AG10803 (cell line): ENCODE results near the gene PSG1.
"Not testable (repeated sequence)": the region's sequence is repeated elsewhere in the genome, so short reads cannot be mapped to it uniquely, and the experiment has no call there.

Experiments used
- DNase-seq: peaks from one replicate; pipeline ENCODE4 v3.0.0; 2010; ENCODE audit warnings: low read depth
- H3K4me3 ChIP-seq: 2 replicates; pipeline ENCODE4 v1.5.1; 2011; ENCODE audit warnings: mild to moderate bottlenecking, low read length, control low read depth
- TF ChIP-seq, protein P1 (sequence below): conservative IDR thresholded peaks from 2 replicates; pipeline ENCODE4 v1.5.1; 2011; ENCODE audit warnings: mild to moderate bottlenecking, low read length, control low read depth, inconsistent platforms

PSG1 gene

DNA sequence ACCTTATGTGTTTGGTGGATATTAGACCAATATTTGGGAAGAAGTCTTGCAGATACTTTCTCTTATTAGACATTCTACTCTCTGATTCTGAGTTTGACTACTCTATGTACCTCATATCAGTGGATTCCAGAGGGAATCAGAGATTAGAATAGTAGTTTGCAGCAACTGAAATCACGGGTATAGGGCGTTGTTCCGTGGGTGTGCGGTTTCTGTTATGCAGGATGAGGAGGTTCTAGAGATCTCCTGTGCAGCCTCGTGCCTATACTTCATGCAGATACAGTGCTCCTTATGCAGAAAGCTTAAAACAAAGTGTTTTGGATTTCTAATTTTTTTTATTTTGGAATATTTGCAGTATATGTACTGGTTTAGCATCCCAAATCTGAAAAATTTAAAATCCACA, 32.2 kb upstream of the PSG1 start:
- not testable (repeated sequence) for H3K4me3 ChIP-seq, DNase-seq

DNA sequence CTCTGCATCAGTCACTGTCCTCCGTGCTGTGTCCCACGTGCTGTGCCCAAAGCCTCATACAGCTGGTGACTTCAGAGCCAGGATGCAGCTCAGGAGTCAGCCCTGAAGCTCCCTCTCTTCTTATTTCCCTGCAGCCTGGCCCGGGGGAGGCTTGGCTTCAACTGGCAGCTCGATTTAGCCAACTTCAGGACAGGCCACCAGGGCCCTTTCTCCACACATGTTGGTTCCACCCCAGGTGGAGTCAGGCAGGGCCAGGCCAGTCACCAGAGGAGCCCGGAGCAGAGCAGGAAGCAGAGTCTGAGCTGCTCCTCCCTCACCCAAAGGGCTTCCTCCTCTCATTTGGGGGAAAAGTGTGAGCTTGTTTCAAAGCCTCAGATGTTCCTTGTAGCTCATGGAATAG, 26.6 kb upstream of the PSG1 start:
- H3K4me3 ChIP-seq, DNase-seq: not testable (repeated sequence)

DNA sequence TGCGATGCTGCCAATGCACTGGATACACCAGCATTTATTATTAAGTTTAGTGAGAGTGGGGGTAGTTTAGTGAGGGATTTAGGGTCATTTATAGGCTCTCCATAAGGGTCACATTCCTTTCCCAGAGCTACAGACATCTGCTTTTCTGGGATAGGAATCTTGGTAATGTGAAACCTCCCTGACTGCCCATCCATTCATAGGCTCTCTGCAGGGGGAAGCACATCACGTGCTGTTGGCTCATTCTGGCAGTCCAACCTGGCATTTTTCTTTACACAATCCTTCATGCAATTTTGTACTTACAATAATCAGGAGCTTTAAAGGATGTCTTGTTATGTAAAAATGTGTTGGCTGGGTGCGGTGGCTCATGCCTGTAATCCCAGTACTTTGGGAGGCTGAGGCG, 21.0 kb upstream of the PSG1 start:
- H3K4me3 ChIP-seq = not testable (repeated sequence)
- peak; percentile 59 for DNase-seq

DNA sequence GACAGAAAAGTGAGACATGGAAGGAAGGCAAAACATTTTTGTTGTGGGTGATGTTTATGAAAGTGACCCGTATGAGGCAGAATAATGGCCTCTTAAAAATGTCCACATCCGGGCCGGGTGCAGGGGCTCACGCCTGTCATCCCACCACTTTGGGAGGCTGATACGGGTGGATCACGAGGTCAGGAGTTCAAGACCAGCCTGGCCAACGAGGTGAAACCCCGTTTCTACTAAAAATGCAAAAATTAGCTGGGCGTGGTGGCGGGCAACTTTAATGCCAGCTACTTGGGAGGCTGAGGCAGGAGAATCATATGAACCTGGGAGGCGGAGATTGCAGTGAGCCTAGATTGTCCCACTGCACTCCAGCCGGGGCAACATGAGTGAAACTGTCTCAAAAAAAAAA, 20.2 kb upstream of the PSG1 start:
- not testable (repeated sequence) for H3K4me3 ChIP-seq, DNase-seq

DNA sequence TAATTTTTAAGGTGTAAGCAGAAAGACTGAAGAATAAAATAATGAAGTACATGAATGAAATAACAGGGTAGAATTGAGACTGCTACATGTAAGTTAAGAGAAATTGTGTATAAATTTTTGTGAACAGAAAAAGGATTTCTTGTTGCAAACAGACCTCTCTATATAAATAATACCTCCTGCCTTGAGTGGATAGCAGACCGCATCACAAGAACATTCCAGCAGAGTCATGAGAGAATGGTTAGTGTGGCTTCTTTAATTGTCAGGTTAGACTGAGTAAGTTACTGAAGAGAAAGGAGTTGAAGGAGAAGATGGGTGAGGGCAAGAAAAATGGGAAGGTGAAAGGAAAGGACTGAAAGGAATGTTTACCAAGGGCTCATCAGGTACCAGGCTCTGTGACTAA, 19.6 kb upstream of the PSG1 start:
- H3K4me3 ChIP-seq = not testable (repeated sequence)
- DNase-seq = peak; percentile 35

DNA sequence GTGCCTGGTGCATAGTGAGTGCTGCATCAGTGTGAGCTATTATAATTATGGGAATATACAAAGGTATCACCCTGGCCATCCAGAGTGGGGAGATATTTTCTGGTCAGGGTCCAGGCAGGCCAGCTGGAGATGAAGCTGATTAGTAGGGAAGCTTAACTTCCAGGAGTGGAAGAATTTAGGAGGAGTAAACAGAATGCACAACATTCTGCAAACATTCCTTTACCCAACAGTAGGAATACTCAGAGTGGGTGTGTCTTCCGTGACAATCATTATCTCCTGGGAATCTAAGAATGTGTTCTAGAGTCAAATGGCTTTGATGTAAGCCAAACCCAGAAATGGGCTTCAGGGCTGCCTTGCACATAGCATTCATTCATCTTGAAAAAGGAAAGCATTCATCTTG, 19.1 kb upstream of the PSG1 start:
- peak; percentile 70 for DNase-seq
- not testable (repeated sequence) for H3K4me3 ChIP-seq

DNA sequence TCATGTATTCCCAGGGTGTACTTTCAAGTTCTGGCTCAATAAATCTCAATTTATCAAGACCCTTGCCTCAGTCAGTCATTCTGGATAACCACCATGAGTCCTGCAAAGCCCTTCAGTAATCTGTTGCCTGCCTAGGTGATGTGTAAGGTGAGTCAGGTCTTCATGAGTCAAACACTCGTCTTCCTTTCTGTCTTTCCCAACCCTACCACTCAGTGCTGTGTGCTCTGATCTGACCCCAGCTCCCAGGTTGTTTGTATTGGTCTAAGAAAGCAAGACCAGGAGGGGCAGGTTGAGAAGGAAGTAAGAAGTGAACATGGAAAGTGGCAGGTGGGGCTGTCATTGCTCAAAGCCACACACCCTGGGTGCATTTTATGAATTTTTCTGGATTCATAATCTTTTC, 18.2 kb upstream of the PSG1 start:
- not testable (repeated sequence) for DNase-seq, H3K4me3 ChIP-seq

DNA sequence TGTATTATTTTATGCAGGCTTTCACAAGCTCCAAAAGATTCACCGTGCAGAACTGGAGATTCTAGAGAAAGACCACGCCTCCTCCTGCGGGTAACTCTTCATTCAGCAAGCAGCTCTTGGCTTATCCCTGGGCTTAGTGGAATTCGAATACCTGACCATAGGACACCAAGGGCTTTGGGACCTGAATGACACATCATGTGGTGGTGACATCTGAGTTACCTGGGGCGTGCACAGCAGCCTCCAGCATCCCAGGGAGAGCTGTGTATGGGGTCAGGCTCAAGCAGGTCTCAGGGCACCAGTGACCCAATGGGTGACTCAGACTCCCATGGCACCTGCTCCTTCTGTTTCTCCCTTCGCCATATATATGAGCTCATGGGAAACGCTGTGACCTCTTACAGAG, 10.9 kb upstream of the PSG1 start:
- not testable (repeated sequence) for H3K4me3 ChIP-seq, DNase-seq

DNA sequence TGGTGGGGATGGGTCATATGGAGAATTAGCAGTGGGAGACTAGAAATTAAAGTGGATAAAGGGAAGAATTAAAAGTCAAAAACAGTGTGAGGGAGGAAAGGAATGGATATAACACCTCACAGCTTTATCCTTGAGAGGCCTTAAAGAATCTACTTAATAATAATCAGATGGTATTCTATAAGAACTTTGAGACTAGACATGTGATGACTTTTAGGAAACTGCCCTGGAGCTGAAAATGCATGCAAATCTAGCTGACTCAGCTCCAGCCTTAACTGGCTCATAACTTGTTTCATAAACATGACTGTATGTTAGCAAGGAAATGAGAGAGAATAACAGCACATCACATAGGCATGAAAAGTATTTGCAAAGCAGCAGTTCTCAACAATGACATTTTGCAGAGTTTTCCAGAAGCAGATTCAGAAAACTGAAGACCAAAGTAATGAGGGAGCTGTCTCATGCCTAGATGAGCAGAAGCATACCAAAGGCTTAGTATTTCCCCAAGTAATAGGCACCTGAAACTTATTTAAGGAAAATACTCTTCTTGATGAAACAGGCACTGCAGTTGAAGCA, 8.4 kb upstream of the PSG1 start:
- peak; percentile 28 for DNase-seq

DNA sequence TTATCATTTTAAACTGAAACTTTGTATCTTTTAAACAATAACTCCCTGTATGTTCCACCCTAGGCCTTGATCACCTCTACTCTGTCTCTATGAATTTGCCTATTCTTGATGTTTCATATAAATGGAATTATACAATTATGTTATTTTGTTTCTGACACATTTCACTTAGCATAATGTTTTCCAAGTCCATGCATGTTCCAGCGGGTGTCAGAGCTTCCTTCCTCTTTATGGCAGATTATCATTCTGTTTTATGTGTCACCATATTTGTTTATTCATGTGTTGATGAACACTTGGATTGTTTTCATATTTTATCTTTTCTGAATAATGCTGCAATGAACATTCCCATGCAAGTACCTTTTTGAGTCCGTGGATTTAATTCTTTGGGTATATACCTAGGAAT, 3.2 kb upstream of the PSG1 start:
- not testable (repeated sequence) for DNase-seq, H3K4me3 ChIP-seq

More for the DNA sequence above, 8.4 kb upstream of the PSG1 start:
- H3K4me3 ChIP-seq = not testable (repeated sequence)

DNA sequence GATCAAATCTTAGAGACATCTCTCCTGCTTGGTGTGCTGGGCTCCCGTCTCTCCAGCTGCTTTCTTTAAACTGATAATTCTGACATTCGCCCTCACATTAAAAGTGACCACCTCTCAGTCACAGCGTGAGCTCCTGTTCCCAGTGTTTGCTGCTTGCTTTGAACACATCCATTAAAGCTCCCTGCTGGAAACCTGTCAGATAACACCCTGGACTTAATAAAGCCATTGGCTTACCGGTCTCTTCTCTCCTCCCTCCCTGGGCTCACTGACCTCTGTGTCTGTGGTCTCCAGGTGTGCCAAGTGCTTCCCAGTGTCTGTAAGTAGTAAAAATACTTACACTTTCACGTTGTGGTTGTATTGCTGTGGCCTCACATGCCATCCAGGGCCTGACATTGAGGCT, 2.5 kb upstream of the PSG1 start:
- not testable (repeated sequence) for H3K4me3 ChIP-seq, DNase-seq

DNA sequence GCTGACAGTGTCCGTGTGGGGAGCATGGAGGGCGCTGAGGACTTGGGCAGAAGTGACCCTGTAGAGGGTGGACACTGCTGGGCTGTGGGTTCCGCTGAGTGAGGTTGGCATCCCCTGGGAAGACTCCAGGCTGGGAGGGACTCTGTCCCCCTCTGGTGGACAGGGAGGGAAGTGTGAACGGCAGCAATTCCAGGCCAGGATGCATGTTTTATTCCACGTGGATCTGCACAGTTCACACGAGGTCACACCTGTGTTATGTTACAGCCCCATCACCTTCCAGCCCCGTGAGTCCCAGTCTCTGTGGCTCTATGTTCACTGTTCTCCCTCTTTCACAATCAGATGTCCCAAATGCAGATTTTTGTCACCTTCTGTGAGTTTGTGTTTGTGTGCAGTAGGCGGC, 1.8 kb upstream of the PSG1 start:
- H3K4me3 ChIP-seq, DNase-seq: not testable (repeated sequence)
- TF ChIP-seq, protein P1, sequence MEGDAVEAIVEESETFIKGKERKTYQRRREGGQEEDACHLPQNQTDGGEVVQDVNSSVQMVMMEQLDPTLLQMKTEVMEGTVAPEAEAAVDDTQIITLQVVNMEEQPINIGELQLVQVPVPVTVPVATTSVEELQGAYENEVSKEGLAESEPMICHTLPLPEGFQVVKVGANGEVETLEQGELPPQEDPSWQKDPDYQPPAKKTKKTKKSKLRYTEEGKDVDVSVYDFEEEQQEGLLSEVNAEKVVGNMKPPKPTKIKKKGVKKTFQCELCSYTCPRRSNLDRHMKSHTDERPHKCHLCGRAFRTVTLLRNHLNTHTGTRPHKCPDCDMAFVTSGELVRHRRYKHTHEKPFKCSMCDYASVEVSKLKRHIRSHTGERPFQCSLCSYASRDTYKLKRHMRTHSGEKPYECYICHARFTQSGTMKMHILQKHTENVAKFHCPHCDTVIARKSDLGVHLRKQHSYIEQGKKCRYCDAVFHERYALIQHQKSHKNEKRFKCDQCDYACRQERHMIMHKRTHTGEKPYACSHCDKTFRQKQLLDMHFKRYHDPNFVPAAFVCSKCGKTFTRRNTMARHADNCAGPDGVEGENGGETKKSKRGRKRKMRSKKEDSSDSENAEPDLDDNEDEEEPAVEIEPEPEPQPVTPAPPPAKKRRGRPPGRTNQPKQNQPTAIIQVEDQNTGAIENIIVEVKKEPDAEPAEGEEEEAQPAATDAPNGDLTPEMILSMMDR = peak; percentile 53

DNA sequence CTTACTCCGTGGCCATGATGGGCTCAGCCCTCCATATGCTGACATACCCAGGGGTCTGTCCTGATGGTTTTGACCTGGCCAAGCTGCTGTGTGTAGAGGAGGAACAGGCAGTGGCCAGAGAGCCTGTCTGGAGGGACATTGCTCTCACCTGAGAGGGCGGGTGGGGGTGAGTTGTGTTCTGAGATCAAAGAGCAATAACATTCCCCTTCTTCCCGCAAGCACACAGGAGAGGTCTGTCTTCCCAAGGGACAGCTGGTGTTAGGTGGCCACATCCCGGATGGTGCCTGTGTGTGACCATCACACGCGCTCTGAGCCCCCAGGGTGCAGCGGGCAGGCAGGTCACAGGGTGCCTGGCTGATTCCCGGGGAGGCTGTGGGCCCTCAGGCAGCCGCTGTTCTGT, 1.1 kb upstream of the PSG1 start:
- not testable (repeated sequence) for DNase-seq, H3K4me3 ChIP-seq

DNA sequence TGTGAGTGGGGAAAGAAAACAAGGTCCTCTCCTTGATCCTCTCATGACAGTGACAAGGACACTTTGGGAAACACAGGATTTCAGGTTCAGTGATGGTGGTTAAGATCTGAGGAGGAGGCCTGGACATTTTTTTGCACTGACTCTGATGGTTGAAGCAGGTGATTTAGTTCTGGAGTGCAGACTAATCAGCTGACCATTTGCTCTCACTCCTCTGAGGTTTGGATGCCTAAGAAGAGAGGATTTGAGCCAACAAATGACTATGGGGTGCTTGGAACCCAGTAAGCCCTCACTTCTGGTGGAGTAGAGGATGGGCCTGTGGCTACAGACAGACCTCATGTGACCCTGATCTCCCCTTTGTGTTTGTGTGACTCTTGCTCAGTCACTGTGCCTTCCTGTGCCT, 2.9 kb downstream of the PSG1 start:
- not testable (repeated sequence) for H3K4me3 ChIP-seq
- peak; percentile 77 for DNase-seq

DNA sequence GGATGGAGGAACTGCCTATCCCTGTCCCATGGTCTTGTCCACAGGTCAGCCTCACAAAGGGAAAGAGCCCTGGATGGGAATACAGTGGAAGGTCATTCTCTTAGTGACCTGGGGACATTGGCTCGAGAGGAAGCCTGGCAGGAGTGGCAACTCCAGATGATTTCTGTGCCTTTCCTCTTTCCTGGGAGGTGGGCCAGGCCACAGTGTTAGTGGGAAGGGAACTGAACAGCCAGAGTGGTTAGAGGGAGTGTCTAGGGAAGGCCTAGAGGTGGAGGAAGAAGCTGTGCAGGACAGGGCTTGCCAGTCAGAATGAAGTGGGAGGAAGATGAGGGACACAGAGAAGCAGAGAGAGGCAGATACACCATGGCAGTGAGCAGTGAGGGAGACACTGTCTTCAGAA, 3.6 kb downstream of the PSG1 start:
- peak; percentile 74 for DNase-seq
- H3K4me3 ChIP-seq = not testable (repeated sequence)

DNA sequence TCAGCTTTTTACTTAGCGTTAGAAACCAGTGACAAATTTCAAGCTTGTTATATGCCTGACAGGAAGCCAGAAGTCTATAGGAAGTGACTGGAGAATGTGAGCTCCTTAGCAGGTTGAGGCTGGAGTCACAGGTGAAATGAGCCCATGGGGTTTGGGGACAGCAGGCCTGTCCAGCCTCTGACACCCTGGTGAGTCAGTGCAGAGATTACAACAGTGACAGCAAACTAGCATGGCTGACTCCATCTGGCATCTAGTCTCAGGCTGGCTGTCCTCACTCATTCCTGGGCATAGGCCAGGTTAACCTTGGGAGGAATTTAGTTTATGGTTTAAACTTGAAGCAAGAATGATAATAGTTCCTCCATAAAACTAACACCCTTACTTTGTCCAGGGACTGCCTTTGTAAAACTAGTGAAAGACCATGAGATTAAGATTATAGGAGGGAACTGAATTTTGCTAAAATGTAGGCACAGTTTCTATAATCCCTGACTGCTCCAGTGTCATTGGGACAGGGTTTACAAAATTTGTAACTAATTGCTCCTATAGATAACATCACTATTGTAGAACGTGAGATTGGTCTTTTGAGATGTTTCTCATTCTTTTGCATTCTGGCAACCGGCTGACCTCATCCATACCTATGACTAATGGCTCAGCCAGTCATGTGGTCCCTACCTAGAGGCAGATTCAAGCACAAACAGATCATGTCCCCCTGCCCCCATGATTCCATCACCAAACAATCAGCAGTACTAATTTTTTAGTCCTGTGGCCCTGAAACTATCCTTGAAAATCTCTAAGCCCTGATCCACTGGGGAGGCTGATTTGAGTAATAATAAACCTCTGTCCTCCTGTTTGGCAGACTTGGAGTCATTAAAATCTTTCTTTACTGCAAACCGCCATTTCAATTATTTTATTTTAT, 4.4 kb downstream of the PSG1 start:
- DNase-seq = peak; percentile 91
- not testable (repeated sequence) for H3K4me3 ChIP-seq

DNA sequence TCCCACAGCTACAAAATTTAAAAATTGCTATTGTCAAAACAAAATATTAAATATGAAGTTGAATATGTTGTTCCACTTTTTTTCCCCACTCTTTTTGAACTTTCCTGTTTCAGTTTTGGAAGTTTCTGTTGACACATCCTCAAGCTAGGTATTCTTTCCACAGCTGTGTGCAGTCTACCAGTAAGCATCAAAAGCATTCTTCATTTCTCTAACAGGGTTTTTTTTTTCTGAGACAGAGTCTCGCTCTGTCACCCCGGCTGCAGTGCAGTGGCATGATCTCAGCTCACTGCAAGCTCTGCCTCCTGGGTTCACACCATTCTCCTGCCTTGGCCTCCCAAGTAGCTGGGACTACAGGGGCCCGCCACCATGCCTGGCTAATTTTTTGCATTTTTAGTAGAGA, 5.4 kb downstream of the PSG1 start:
- DNase-seq, H3K4me3 ChIP-seq: not testable (repeated sequence)
